HEK293 (cell line): ENCODE results near the gene ITGB1BP2.

Experiments used
- BCL11B ChIP-seq: fragments of 450-650 bp; formaldehyde crosslinking; IDR thresholded peaks from 2 replicates; pipeline ENCODE4 v1.5.1; 2016; ENCODE audit warnings: low read depth, missing biosample characterization, missing genetic modification characterization
- GLIS1 ChIP-seq: fragments of 450-650 bp; formaldehyde crosslinking; IDR thresholded peaks from 2 replicates; pipeline ENCODE4 v1.5.1; 2016; ENCODE audit warnings: missing biosample characterization, missing genetic modification characterization
- IKZF3 ChIP-seq: fragments of 450-650 bp; IDR thresholded peaks from 2 replicates; pipeline ENCODE4 v1.5.0; 2018; ENCODE audit warnings: missing biosample characterization, mild to moderate bottlenecking, missing genetic modification characterization, moderate library complexity
- KLF7 ChIP-seq: fragments of 450-650 bp; formaldehyde crosslinking; IDR thresholded peaks from 2 replicates; pipeline ENCODE4 v1.5.1; 2016; ENCODE audit warnings: missing biosample characterization, missing genetic modification characterization, borderline replicate concordance
- KLF8 ChIP-seq: fragments of 450-650 bp; formaldehyde crosslinking; IDR thresholded peaks from 2 replicates; pipeline ENCODE4 v1.5.1; 2016; ENCODE audit warnings: missing biosample characterization, missing genetic modification characterization
- TRIM28 ChIP-seq: IDR thresholded peaks from 2 replicates; pipeline ENCODE4 v1.6.1; 2011; ENCODE audit warnings: low read length, control low read depth, borderline replicate concordance
- WT1 ChIP-seq: fragments of 450-650 bp; formaldehyde crosslinking; IDR thresholded peaks from 2 replicates; pipeline ENCODE4 v1.5.1; 2016; ENCODE audit warnings: missing biosample characterization, missing genetic modification characterization
- YY1 ChIP-seq: fragments of 450-650 bp; formaldehyde crosslinking; IDR thresholded peaks from 2 replicates; pipeline ENCODE4 v1.5.1; 2018; ENCODE audit warnings: missing biosample characterization, missing genetic modification characterization
- YY2 ChIP-seq: fragments of 450-650 bp; formaldehyde crosslinking; IDR thresholded peaks from 2 replicates; pipeline ENCODE4 v1.5.1; 2016; ENCODE audit warnings: missing biosample characterization, missing genetic modification characterization
- ZBTB7A ChIP-seq: fragments of 450-650 bp; formaldehyde crosslinking; IDR thresholded peaks from 2 replicates; pipeline ENCODE4 v1.5.1; 2016; ENCODE audit warnings: low read depth, missing biosample characterization, missing genetic modification characterization
- ZEB2 ChIP-seq: fragments of 450-650 bp; formaldehyde crosslinking; IDR thresholded peaks from 2 replicates; pipeline ENCODE4 v1.5.1; 2016; ENCODE audit warnings: missing biosample characterization, missing genetic modification characterization
- ZFHX2 ChIP-seq: fragments of 450-650 bp; formaldehyde crosslinking; conservative IDR thresholded peaks from 2 replicates; pipeline ENCODE4 v1.5.1; 2016; ENCODE audit warnings: missing biosample characterization, missing genetic modification characterization
- ZNF239 ChIP-seq: fragments of 450-650 bp; formaldehyde crosslinking; IDR thresholded peaks from 2 replicates; pipeline ENCODE4 v1.5.1; 2016; ENCODE audit warnings: missing biosample characterization, missing genetic modification characterization
- ZNF391 ChIP-seq: fragments of 450-650 bp; formaldehyde crosslinking; IDR thresholded peaks from 2 replicates; pipeline ENCODE4 v1.5.1; 2016; ENCODE audit warnings: low read depth, missing biosample characterization, missing genetic modification characterization, borderline replicate concordance
- ZNF501 ChIP-seq: fragments of 450-650 bp; formaldehyde crosslinking; IDR thresholded peaks from 2 replicates; pipeline ENCODE4 v1.5.1; 2016; ENCODE audit warnings: missing biosample characterization, missing genetic modification characterization
- ZNF561 ChIP-seq: fragments of 450-650 bp; IDR thresholded peaks from 2 replicates; pipeline ENCODE4 v1.5.1; 2018; ENCODE audit warnings: missing biosample characterization, missing genetic modification characterization, borderline replicate concordance
- ZNF596 ChIP-seq: fragments of 450-650 bp; IDR thresholded peaks from 2 replicates; pipeline ENCODE4 v1.5.0; 2018; ENCODE audit warnings: missing biosample characterization, mild to moderate bottlenecking, missing genetic modification characterization, moderate library complexity
- ZNF610 ChIP-seq: fragments of 450-650 bp; formaldehyde crosslinking; IDR thresholded peaks from 2 replicates; pipeline ENCODE4 v1.5.1; 2016; ENCODE audit warnings: missing biosample characterization, missing genetic modification characterization, borderline replicate concordance
- ZNF626 ChIP-seq: fragments of 450-650 bp; sonication (Bioruptor Pico); formaldehyde crosslinking; IDR thresholded peaks from 2 replicates; pipeline ENCODE4 v1.5.1; 2018; ENCODE audit warnings: missing biosample characterization, missing genetic modification characterization, inconsistent platforms
- ZNF76 ChIP-seq: fragments of 450-650 bp; formaldehyde crosslinking; IDR thresholded peaks from 2 replicates; pipeline ENCODE4; 2016; ENCODE audit warnings: low read depth, missing biosample characterization, missing genetic modification characterization, borderline replicate concordance
- ZNF777 ChIP-seq: fragments of 450-650 bp; formaldehyde crosslinking; IDR thresholded peaks from 2 replicates; pipeline ENCODE4 v1.5.1; 2017; ENCODE audit warnings: missing biosample characterization, missing genetic modification characterization, borderline replicate concordance
- ZNF791 ChIP-seq: fragments of 450-650 bp; formaldehyde crosslinking; IDR thresholded peaks from 2 replicates; pipeline ENCODE4 v1.5.1; 2016; ENCODE audit warnings: missing biosample characterization, missing genetic modification characterization
- TF ChIP-seq, protein P1 (sequence below): fragments of 450-650 bp; formaldehyde crosslinking; conservative IDR thresholded peaks from 2 replicates; pipeline ENCODE4 v1.5.1; 2016; ENCODE audit warnings: low read depth, missing biosample characterization, missing genetic modification characterization
- TF ChIP-seq, protein P2 (sequence below): fragments of 450-650 bp; formaldehyde crosslinking; IDR thresholded peaks from 2 replicates; pipeline ENCODE4 v1.5.1; 2016; ENCODE audit warnings: missing biosample characterization, missing genetic modification characterization
- TF ChIP-seq, protein P3 (sequence below): fragments of 450-650 bp; formaldehyde crosslinking; IDR thresholded peaks from 2 replicates; pipeline ENCODE4 v1.5.1; 2016; ENCODE audit warnings: missing biosample characterization, missing genetic modification characterization
- TF ChIP-seq, protein P4 (sequence below): fragments of 450-650 bp; formaldehyde crosslinking; IDR thresholded peaks from 2 replicates; pipeline ENCODE4 v1.5.1; 2016; ENCODE audit warnings: missing biosample characterization, missing genetic modification characterization

Gene ITGB1BP2

DNA sequence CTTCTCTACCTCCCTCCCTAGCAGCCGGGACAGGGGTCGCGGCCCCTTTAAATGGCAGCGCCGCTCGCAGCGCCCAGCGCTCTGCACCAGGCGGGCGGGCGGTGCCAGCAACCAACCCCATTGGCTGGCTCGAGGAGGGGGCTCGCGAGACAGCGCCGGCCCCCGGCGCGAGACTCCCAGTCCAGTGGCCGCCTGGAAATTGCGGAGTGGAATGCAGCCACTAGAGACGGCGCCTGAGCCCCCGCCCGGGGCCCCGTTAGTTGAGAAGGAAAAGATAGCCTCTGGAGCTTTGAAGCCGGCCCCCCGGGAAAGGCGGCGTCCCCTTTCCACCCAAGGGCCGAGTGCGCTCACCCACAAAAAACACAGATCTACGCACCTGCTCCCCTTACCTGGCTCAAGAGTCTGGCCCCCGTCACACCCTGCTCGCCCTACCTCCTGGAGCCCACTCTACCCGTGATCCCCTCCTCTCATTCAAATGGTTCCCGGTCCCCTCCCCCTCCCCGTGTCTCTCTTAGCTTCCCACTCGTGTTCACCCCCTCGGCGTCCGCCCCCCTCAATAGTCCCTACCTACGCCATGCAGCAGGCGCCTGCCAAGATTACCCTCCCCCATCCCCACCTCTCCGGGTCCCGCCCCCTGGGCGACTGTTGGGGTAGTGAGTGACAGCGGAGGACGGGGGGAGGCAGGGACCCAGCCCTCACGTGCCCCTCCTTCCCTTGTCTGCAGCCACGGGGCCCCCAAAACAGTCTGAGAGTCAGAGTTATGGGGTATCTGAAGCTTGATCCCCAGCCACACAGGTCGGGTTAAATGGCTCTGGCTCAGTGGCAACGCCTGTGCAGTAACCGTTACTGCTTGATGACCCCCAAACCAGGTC lies 47.2 kb upstream of the ITGB1BP2 start, which contains the start of gene ZMYM3 (continued):
- TF ChIP-seq KLF8 (peak; percentile 61), ZBTB7A (tag by site-specific recombination) (peak; percentile 44; the same call in 1 of the 2 replicates), BCL11B (tag by site-specific recombination) (peak; percentile 43; the same call in 1 of the 2 replicates), ZNF791 (no peak), WT1 (tag by site-specific recombination) (0 out of 2 replicates have a peak, but pooled peaks have one; percentile 20), YY1 (peak; percentile 25; the same call in 1 of the 2 replicates), ZNF777 (tag by site-specific recombination) (no peak), ZNF501 (tag by site-specific recombination) (peak; percentile 64; the same call in 1 of the 2 replicates), ZNF561 (tag by site-specific recombination) (peak; percentile 77; the same call in 1 of the 2 replicates), ZFHX2 (tag by site-specific recombination) (peak; percentile 91), ZNF76 (tag by site-specific recombination) (peak; percentile 85), TRIM28 (no peak), ZNF391 (tag by site-specific recombination) (0 out of 2 replicates have a peak, but pooled peaks have one; percentile 26), ZNF239 (tag by site-specific recombination) (no peak), KLF7 (tag by site-specific recombination) (no peak), IKZF3 (tag by site-specific recombination) (peak; percentile 38; the same call in 1 of the 2 replicates), ZNF626 (tag by site-specific recombination) (no peak), GLIS1 (tag by site-specific recombination) (peak; percentile 80), ZNF610 (tag by site-specific recombination) (peak; percentile 95), YY2 (tag by site-specific recombination) (no peak), ZEB2 (tag by site-specific recombination) (peak; percentile 77), ZNF596 (no peak)
- TF ChIP-seq, protein P1, sequence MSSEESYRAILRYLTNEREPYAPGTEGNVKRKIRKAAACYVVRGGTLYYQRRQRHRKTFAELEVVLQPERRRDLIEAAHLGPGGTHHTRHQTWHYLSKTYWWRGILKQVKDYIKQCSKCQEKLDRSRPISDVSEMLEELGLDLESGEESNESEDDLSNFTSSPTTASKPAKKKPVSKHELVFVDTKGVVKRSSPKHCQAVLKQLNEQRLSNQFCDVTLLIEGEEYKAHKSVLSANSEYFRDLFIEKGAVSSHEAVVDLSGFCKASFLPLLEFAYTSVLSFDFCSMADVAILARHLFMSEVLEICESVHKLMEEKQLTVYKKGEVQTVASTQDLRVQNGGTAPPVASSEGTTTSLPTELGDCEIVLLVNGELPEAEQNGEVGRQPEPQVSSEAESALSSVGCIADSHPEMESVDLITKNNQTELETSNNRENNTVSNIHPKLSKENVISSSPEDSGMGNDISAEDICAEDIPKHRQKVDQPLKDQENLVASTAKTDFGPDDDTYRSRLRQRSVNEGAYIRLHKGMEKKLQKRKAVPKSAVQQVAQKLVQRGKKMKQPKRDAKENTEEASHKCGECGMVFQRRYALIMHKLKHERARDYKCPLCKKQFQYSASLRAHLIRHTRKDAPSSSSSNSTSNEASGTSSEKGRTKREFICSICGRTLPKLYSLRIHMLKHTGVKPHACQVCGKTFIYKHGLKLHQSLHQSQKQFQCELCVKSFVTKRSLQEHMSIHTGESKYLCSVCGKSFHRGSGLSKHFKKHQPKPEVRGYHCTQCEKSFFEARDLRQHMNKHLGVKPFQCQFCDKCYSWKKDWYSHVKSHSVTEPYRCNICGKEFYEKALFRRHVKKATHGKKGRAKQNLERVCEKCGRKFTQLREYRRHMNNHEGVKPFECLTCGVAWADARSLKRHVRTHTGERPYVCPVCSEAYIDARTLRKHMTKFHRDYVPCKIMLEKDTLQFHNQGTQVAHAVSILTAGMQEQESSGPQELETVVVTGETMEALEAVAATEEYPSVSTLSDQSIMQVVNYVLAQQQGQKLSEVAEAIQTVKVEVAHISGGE (tag by site-specific recombination): peak; percentile 49
- TF ChIP-seq, protein P2, sequence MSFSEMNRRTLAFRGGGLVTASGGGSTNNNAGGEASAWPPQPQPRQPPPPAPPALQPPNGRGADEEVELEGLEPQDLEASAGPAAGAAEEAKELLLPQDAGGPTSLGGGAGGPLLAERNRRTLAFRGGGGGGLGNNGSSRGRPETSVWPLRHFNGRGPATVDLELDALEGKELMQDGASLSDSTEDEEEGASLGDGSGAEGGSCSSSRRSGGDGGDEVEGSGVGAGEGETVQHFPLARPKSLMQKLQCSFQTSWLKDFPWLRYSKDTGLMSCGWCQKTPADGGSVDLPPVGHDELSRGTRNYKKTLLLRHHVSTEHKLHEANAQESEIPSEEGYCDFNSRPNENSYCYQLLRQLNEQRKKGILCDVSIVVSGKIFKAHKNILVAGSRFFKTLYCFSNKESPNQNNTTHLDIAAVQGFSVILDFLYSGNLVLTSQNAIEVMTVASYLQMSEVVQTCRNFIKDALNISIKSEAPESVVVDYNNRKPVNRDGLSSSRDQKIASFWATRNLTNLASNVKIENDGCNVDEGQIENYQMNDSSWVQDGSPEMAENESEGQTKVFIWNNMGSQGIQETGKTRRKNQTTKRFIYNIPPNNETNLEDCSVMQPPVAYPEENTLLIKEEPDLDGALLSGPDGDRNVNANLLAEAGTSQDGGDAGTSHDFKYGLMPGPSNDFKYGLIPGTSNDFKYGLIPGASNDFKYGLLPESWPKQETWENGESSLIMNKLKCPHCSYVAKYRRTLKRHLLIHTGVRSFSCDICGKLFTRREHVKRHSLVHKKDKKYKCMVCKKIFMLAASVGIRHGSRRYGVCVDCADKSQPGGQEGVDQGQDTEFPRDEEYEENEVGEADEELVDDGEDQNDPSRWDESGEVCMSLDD (tag by site-specific recombination): peak; percentile 85
- TF ChIP-seq, protein P3, sequence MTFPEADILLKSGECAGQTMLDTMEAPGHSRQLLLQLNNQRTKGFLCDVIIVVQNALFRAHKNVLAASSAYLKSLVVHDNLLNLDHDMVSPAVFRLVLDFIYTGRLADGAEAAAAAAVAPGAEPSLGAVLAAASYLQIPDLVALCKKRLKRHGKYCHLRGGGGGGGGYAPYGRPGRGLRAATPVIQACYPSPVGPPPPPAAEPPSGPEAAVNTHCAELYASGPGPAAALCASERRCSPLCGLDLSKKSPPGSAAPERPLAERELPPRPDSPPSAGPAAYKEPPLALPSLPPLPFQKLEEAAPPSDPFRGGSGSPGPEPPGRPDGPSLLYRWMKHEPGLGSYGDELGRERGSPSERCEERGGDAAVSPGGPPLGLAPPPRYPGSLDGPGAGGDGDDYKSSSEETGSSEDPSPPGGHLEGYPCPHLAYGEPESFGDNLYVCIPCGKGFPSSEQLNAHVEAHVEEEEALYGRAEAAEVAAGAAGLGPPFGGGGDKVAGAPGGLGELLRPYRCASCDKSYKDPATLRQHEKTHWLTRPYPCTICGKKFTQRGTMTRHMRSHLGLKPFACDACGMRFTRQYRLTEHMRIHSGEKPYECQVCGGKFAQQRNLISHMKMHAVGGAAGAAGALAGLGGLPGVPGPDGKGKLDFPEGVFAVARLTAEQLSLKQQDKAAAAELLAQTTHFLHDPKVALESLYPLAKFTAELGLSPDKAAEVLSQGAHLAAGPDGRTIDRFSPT: peak; percentile 94
- TF ChIP-seq, protein P4, sequence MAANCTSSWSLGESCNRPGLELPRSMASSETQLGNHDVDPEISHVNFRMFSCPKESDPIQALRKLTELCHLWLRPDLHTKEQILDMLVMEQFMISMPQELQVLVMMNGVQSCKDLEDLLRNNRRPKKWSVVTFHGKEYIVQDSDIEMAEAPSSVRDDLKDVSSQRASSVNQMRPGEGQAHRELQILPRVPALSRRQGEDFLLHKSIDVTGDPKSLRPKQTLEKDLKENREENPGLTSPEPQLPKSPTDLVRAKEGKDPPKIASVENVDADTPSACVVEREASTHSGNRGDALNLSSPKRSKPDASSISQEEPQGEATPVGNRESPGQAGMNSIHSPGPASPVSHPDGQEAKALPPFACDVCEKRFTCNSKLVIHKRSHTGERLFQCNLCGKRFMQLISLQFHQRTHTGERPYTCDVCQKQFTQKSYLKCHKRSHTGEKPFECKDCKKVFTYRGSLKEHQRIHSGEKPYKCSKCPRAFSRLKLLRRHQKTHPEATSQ: peak; percentile 60; the same call in 1 of the 2 replicates
